Effector CD8-positive, alpha-beta T cell (primary cell): ENCODE results near the gene DNAH3.
"Not testable (repeated sequence)": the region's sequence is repeated elsewhere in the genome, so short reads cannot be mapped to it uniquely, and the experiment has no call there.

ENCODE experiments used
- DNase-seq: peaks from one replicate; lab custom pipeline; 2025; lab: John Stamatoyannopoulos, UW

Gene DNAH3

DNA sequence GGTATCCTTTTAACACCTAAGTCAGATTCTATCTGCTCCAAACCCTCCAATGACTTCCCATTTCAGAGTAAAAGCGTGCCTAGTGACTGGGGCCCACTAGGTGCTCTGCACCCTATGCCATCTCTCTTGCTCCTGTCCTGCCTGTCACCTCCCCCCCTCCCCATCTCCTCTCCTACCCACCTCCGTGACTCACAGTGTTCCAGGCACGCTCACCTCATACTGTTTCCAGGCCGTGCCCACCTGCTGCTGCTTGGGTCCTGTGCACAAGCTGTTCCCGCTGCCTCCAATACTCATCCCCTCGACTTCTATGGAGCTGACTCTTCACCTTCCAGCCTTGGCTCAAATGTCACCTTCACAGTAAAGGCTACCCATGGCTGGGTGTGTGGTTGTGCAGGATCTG, 21.7 kb downstream of the DNAH3 start:
- DNase-seq: no peak

DNA sequence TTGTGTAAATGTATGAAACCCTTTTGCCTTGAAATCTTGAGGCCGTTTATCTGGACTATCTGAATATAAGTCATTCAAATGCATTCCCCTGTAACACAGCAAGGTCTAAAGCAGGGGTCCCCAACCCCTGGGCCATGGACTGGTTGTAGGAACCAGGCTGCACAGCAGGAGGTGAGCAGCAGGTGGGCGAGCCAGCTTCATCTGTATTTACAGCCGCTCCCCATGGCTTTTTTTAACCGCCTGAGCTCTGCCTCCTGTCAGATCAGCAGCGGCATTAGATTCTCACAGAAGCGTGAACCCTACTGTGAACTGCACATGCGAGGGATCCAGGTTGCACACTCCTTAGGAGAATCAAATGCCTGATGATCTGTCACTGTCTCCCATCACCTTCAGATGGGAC, 24.1 kb downstream of the DNAH3 start:
- DNase-seq: no peak

DNA sequence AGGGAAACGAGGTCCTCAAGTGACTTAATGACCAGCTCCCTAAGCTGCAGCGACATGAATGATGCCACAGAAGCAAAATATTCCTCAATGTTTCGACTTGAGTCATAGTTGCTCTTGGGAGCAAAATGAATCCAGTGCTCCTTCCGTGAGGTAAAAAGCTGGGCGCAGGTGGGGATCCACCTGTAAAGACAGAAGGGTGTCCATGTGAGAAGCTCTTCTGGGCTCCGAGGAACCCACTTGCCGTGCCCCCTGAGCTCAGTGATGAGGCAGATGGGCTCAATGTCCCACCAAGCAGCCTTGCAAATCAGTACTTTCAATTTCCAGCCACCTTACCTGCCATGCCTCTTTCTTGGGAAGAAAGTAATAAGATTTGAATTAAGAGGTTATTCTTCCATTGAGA, 25.5 kb downstream of the DNAH3 start:
- DNase-seq: no peak

DNA sequence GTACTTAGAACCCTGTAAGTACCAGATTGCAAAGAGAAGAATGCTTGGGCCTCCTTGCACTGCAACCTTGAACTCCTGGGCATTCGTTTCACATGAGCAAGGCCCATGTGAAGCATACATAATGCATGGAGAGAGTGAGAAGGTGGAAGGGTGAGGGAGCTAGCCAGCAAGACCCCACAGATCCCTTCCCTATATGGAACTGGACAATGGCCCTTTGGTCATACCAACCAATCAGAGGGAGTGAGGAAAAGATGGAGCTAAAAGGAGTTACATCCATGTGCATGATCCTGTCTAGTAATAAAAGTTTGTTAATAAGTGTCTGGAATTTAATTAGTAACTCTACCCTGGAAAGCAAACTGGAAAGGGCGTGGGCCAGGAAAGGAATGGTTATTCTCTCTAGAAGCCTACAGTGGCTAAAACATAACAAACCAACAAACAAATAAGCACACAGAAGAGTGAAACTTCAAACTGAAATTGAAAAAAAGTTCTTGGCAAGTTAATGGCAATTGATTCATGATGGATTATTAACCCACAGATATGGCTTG, 29.6 kb downstream of the DNAH3 start:
- DNase-seq: no peak

DNA sequence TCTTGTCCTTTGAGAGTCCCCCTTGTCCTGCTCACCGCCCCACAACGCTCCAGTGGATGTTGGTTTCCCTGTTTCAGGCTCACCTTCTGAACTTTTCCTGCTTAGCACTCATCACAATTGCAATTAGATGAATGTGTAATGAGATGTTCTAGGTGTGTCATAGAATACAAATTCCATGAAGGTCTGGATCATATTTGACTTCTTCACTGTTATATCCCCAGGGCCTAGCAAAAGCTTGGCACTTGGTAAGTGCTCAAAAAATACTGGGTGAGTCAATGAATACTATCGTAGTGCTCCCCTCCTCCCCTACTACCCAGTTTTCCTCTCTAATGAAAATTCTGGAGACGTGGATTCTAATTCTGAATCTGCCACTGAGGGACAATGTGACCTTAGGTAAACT, 33.1 kb downstream of the DNAH3 start:
- no peak for DNase-seq

DNA sequence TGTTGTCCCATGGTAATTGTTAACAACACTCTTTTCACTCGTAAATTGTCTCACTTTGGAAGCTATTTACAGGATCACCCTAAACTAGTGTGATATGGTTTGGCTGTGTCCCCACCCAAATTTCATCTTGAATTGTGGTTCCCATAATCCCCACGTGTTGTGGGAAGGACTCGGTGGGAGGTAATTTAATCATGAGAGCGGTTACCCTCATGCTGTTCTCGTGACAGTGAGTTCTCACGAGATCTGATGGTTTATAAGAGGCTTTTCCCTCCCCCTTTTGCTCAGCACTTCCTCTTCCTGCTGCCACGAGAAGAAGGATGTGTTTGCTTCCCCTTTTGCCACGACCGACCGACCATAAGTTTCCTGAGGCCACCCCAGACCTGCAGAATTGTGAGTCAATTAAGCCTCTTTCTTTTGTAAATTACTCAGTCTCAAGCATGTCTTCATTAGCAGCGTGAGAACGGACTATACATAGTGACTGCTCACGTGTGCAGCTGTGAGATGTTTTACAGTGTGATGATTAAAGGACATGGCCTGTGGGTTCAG, 34.4 kb downstream of the DNAH3 start:
- no peak for DNase-seq

DNA sequence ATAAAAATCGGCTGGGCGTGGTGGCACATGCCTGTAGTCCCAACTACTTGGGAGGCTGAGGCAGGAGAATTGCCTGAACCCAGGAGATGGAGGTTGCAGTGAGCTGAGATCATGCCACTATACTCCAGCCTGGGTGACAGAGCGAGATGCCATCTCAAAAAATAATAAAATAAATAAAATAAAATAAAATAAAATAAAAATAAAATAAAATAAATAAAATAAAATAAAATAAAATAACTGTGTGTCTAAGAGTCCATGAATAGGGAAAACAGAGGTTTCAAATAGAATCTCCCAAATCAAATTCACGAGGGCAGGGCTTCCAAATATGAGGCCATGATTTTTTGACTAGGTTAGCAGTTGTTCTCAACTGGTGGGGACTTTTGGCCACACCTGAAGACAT, 35.1 kb downstream of the DNAH3 start:
- not testable (repeated sequence) for DNase-seq

DNA sequence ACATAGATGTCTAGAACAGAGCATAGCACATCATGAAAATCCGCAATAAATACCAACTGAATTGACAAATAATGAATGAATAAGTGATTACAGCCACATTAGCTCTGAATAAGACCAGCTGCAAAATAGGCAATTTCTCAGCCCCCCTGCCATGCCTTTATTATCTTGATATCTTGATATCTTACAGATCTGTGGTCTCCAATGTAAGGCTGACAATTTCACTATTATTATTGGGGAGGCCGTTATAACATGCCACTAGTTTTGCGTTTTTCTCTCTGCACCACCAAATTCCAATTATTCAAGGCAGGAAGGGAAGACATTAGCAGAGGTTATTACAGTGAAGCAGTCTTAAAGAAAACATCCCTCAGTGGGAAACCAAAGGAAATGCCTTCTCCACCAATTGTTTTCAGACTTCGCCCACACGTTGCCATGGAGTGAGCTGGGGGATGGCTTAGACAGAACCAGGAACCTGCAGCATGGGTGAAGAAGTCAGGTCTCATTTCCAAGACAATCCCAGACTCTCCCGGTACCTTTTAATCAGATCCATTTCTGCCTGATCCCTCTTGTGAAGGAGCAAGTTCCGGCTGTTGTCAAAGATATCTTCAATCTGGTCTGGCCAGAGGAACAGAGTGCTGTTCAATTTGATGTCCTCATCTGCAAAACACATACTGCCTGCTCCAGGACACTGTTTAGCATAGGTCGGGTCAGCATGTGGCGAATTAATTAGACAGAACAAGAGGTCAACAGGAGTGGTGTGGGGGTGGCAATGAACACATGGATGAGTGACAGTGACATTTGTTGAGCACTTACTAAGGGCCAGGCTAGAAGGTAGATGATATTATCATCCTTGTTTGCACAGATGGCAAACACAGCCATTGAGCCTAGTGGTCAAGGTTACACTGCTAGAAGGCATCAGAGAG, 46.4 kb downstream of the DNAH3 start:
- no peak for DNase-seq

DNA sequence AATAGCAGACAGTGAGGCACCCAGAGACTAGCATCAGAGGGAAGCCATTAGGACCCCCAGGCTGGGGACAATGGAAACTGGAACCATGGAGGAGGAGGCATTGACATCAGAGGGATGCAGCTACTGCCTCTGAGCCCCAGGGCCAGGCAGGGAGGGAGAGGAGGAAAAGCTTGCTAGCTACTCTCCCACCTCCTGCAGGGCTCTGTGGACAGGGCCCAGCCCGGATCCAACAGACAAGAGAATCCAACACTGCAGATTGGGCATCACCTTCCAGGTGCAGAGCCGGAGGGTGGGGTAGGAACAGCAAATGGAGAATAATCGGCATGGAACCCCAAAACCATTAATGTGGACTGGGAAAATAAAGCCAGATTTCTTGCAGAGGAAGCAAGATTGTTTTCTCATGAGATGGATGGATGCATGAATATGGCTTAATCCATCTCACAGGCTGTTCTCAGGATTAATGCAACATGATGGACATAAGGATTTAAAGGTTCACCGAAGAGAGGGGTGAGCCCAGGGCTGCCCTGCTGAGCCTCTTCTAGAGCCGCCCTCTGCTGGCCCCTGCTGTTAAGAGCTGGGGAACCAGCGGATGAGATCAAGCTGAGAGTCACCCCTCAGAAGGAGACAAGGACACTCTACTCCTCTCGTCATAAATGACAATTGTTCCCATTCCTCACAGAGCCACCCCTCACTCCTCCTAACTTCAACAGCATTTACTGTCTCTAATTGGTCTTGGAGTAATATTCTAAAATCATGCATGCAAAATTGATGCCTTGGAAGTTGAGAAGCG, 48.8 kb downstream of the DNAH3 start:
- peak; percentile 3 for DNase-seq

DNA sequence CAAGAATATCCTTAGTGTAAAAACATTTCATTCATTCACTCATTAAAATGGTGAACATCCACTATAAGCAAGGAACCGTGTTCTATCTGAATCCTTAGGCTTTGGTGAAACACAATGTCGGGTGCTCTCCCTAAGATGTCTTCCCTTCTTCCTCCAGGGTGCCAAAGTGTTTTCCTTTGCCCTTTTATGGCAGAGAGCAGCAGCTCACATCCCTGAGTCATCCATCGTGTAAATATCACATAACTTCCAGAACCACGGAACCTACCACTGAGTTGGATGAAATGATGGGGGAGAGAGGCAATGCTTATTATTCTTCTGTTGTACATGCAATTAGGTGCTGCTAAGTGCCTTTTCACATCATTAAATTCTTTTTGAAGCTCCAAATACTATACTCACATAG, 50.2 kb downstream of the DNAH3 start:
- DNase-seq: no peak

DNA sequence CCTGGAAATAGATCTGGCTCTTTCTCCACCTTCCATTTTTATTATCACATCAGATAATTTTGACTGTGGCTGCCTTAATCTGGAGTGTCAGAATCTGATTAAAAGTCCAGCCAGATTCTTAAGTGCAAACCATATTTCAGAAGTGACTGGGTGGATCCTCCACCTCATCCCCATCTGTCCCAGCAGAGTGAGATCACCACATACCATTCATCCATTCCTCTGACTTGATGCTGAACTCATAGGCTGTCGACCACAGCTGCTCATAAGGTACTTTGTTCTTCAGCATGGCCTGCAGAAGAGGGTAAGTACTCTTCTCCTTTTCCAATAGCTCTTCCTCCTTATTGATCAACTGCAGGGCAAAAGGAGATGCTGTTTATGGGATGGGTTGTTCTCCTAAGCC, 53.5 kb downstream of the DNAH3 start:
- no peak for DNase-seq

DNA sequence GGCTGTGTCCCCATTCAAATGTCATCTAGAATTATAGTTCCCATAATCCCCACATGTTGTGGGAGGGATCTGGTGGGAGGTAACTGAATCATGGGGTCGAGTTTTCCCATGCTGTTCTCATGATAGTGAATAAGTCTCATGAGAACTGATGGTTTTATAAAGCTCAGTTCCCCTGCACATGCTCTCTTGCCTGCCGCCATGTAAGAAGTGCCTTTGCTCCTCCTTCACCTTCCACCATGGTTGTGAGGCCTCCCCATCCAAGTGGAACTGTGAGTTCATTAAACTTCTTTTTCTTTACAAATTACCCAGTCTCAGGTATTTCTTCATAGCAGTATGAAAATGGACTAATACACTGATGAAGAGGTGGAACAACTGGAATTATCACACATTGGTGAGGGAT, 55.9 kb downstream of the DNAH3 start:
- DNase-seq: not testable (repeated sequence)

DNA sequence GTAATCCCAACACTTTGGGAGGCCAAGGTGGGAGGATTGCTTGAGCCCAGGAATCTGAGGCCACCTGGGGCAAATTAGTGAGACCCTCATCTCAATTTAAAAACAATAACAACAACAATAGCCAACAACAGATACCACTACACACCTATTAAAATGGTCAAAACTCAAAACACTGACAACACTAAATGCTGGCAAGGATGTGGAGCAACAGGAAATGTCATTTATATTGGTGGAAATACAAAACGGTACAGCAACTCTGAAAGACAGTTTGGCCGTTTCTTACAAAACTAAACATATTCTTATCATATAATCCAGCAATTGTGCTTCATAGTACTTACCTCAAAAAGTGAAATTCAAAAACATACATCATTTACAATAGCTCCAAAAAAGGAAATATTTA, 57.7 kb downstream of the DNAH3 start:
- no peak for DNase-seq

DNA sequence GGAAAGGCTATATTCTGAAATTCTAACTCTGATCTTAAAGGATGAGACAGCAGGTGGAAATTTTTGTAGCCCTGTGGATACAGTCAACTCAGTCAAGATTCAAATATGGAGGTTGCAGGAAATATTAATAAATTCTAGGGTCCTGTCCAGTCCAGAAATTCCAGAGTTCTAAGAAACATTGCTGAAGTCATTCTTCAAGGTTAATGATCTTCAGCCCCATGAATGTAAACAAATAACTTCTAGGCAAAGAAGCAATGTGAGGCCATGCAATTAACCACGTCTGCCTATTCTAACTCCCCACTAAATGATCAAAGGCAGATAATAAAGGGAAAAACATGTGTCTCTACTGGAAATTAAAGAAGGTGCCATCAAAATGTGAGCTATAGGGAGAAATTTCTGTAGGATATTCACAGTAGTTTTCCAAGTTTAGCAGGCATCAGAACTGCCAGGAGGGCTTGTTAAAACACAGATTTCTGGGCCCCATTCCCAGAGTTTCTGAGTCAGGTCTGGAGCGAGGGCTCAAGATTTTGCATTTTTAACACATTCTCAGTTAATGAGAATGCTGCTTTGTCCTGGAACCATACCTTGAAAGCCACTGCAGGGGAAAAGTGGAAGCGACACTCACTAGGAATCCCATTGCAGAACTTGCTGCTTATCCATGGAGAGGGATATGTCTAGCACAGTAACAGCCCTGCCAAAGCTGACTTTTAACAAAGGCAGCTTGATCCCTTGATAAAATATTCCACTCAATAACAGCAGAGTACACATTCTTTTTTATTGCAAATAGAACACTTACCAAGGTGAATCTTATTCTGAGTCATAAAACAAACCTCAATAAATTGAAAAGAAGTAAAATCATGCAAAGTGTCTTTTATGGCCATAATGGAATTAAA, 61.8 kb downstream of the DNAH3 start:
- DNase-seq: no peak

DNA sequence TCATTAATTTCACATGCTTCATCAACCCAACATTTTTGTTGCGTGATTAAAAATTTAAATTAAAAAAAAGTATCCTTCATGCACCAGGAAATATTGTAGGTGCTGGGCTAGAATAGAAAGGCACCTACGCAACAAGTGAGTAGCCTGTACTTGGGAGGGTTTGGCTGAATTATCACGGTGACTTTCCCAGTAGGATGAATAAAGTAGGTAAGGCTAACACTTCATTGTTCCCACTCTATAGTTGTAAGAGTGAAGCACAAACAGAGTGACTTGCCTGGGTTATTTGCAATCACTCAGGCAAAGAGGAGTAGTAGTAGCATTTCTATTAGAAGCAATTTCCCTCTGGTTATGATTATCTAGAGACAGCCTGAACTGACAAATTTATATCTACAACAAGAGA, 62.5 kb downstream of the DNAH3 start:
- DNase-seq: no peak

DNA sequence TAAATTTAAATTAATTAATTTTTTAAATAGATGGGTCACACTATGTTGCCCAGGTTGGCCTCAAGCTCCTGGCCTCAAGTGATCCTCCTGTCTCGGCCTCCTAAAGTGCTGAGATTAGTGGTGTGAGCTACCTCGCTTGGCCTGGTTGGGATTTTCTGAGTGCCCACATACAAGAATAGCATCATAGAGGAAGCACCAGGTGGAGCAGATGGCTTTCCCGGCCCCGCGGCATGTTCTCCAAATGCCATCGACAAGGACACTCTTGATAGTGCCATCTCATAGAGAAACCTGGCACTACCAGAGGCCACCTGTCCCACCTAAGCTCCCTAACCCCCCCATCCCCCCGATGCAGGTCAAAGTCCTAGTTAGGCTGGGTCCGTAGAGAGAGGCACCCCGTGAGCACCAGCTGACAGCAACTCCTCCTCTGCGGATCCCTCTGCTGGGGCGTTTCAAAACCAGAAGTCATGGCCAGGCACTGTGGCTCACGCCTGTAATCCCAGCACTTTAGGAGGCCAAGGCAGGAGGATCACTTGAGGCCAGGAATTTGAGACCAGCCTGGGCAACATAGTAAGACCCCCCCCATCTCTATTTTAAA, 65.9 kb downstream of the DNAH3 start:
- no peak for DNase-seq

DNA sequence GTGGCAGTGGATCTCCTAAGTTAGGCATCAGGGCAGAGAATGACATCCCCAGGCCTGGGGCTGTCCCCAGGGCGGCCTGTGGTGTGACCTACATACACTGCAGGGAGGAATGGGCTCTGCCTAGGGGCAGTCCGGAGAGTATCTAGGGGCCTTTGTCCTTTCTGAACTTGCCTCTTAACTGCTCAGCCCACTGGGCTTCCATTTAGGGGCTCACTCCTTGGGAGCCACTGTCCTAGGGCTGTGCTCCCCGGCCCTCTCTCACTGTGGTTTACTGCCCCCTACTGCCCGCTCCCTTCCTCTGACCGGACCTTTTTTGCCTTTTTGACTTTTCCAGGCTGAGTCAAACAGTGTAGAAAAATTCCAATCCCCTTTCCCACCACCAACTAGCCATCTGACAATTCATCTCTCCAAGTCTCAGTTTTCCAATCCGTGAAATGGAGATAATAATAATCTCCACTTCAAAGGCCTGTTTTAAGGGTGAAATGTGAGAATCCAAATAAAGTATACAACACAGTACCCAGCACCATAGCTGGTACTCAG, 66.8 kb downstream of the DNAH3 start:
- DNase-seq: peak; percentile 17

DNA sequence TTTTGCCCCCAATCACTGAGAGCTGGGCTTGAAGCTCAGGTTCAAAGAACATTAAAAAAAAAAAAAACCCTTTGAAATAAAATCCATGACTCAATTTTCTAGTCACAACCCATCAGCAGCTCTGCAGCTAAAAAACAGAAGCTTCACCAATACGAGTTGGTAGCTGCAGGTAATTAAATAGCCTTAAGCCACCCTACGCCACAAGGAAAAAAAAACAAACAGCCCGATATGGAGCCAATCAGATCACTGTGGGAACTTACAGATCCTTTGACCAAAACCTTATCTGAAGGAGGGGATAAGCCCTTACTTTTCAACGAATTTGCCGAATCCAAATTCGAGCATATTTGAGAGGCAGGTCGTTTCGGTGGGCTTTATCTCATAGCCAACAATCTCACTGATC, 69.3 kb downstream of the DNAH3 start:
- DNase-seq: no peak

DNA sequence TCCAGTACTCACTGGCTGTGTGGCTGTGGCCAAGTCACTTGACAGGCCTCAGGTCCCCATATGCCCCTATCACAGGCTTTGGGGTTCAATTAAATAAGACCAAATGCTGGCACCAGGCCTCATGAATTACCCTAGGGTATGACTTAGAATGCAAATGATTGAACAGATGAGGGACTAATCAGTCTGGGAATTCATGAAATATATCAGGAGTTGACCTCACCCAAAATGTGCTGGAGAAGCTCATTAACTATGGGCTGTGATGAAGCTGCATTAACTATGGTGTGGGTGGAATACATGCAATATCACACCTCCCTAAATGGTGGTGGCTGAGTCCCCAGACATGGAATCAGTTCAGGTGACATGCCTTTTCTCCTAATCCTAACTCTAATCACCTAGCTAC, 72.1 kb downstream of the DNAH3 start:
- no peak for DNase-seq

DNA sequence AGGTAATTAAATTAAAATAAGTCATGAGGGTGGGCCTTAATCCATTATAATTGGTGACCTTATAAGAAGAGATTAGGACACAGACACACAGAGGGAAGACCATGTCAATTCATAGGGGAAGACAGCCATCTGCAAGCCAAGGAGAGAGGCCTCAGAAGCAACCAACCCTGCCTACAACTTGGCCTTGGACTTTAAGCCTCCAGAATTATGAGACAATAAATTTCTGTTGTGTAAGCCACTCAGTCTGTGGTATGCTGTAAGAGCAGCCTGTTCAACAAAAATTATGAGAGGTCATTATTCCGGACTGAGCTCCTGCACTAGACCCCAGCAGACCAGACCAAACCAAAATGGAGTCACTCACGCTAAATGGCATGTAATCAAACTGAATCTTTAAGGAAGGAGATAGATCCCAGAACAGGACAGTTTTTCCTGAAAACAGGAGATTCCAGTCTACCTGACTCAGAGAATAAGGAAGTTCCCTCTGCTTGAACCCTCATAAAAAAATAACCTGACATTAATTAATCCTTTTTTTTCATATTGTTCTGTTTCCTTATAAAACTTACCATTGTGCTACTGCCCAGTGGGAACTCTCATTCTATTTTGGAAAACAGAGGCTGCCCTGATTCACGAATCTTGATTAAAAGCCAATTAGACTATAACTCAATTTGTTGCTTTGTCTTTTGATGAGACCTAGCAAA, 74.3 kb downstream of the DNAH3 start:
- no peak for DNase-seq
